ENCODE measurements around the gene CFAP43. TPM values are rescaled to one million over a fixed set of nuclear protein-coding genes. Genes with fewer than 3 reads are reported as not detected.

Gene CFAP43
- total and polyA plus RNA-seq, 9 of the 15 experiments (the other 6 are each of a cell fraction or from before 2014, with no cell fraction given): 0.07 to 0.86 (median 0.11) TPM; not detected in 1

GRCh38 chr10:104231784-104232612 is at the start of gene CFAP43 (continued):
- TF ChIP-seq ZNF133 (CRISPR knock-in tag; IDR thresholded peaks at IDR 0.05) (no peak), NONO (IDR thresholded peaks at IDR 0.05; ENCODE audit: low read depth in 2 of 2, low read length in 1 of 2) (no peak), CREB3L1 (IDR thresholded peaks at IDR 0.05; ENCODE audit: borderline replicate concordance, low read depth) (no peak), ZBTB1 (CRISPR knock-in tag; IDR thresholded peaks at IDR 0.05; ENCODE audit: borderline replicate concordance, low read depth) (no peak), SAP30 (IDR thresholded peaks at IDR 0.05; ENCODE audit: borderline replicate concordance, insufficient read depth, low read depth, low read length, poor library complexity, severe bottlenecking) (peak; percentile 75), RAD51 (IDR thresholded peaks at IDR 0.05; ENCODE audit: borderline replicate concordance, low read depth) (no peak), SMAD3 (CRISPR knock-in tag; conservative IDR thresholded peaks at IDR 0.05) (no peak), RNF2 (IDR thresholded peaks at IDR 0.05) (no peak), RBM15 (IDR thresholded peaks at IDR 0.05; ENCODE audit: insufficient read depth, low read length) (no peak), MYBL2 (IDR thresholded peaks at IDR 0.05; ENCODE audit: low read depth) (peak; percentile 86), MYBL2 (CRISPR knock-in tag; IDR thresholded peaks at IDR 0.05; ENCODE audit: borderline replicate concordance) (no peak), RFX5 (IDR thresholded peaks at IDR 0.05; ENCODE audit: low read depth, low read length) (no peak), ZNF175 (CRISPR knock-in tag; IDR thresholded peaks at IDR 0.05; ENCODE audit: low read depth) (no peak)
- TF ChIP-seq, protein P1, sequence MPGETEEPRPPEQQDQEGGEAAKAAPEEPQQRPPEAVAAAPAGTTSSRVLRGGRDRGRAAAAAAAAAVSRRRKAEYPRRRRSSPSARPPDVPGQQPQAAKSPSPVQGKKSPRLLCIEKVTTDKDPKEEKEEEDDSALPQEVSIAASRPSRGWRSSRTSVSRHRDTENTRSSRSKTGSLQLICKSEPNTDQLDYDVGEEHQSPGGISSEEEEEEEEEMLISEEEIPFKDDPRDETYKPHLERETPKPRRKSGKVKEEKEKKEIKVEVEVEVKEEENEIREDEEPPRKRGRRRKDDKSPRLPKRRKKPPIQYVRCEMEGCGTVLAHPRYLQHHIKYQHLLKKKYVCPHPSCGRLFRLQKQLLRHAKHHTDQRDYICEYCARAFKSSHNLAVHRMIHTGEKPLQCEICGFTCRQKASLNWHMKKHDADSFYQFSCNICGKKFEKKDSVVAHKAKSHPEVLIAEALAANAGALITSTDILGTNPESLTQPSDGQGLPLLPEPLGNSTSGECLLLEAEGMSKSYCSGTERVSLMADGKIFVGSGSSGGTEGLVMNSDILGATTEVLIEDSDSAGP (CRISPR knock-in tag; IDR thresholded peaks at IDR 0.05): no peak
- TF ChIP-seq, protein P2, sequence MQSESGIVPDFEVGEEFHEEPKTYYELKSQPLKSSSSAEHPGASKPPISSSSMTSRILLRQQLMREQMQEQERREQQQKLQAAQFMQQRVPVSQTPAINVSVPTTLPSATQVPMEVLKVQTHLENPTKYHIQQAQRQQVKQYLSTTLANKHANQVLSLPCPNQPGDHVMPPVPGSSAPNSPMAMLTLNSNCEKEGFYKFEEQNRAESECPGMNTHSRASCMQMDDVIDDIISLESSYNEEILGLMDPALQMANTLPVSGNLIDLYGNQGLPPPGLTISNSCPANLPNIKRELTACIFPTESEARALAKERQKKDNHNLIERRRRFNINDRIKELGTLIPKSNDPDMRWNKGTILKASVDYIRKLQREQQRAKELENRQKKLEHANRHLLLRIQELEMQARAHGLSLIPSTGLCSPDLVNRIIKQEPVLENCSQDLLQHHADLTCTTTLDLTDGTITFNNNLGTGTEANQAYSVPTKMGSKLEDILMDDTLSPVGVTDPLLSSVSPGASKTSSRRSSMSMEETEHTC (IDR thresholded peaks at IDR 0.05): no peak
- TF ChIP-seq, protein P3, sequence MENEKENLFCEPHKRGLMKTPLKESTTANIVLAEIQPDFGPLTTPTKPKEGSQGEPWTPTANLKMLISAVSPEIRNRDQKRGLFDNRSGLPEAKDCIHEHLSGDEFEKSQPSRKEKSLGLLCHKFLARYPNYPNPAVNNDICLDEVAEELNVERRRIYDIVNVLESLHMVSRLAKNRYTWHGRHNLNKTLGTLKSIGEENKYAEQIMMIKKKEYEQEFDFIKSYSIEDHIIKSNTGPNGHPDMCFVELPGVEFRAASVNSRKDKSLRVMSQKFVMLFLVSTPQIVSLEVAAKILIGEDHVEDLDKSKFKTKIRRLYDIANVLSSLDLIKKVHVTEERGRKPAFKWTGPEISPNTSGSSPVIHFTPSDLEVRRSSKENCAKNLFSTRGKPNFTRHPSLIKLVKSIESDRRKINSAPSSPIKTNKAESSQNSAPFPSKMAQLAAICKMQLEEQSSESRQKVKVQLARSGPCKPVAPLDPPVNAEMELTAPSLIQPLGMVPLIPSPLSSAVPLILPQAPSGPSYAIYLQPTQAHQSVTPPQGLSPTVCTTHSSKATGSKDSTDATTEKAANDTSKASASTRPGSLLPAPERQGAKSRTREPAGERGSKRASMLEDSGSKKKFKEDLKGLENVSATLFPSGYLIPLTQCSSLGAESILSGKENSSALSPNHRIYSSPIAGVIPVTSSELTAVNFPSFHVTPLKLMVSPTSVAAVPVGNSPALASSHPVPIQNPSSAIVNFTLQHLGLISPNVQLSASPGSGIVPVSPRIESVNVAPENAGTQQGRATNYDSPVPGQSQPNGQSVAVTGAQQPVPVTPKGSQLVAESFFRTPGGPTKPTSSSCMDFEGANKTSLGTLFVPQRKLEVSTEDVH (IDR thresholded peaks at IDR 0.05; ENCODE audit: low read depth, partially characterized antibody): no peak
